Chondrocyte (in vitro differentiated cells): ENCODE data around the gene MRC2. TPM values are rescaled to one million over a fixed set of nuclear protein-coding genes. Genes with fewer than 3 reads are reported as not detected.

ENCODE experiments used
- DNase-seq: peaks from one replicate; pipeline ENCODE4 v3.0.0; 2021; ENCODE audit warnings: mixed read lengths, low spot score
- H3K27ac Mint-ChIP-seq: one replicate; pipeline ENCODE4 v1.8.0; 2021; ENCODE audit warnings: mild to moderate bottlenecking, moderate library complexity, mixed read lengths; ENCODE audit not compliant: unreplicated experiment
- H3K27me3 Mint-ChIP-seq: 2 replicates; pipeline ENCODE4 v1.8.0; 2021; ENCODE audit warnings: low read depth, mixed read lengths
- H3K36me3 Mint-ChIP-seq: 2 replicates; pipeline ENCODE4 v1.8.0; 2021; ENCODE audit warnings: low read depth, mixed read lengths
- H3K4me1 Mint-ChIP-seq: 2 replicates; pipeline ENCODE4 v1.8.0; 2021; ENCODE audit warnings: low read depth, mild to moderate bottlenecking, mixed read lengths
- H3K4me3 Mint-ChIP-seq: one replicate; pipeline ENCODE4 v1.8.0; 2021; ENCODE audit warnings: mild to moderate bottlenecking, moderate library complexity, mixed read lengths; ENCODE audit not compliant: unreplicated experiment
- H3K9me3 Mint-ChIP-seq: 2 replicates; pipeline ENCODE4 v1.8.0; 2021; ENCODE audit warnings: low read depth, mixed read lengths
- total RNA-seq: library from RNA; stranded (reverse); gene quantifications from 3 replicates; pipeline ENCODE4 v1.2.1, GENCODE V29; 2021
- TF ChIP-seq, protein P1 (sequence below): fragments of 200-600 bp; sonication (generic); IDR thresholded peaks from 2 replicates; pipeline ENCODE4 v1.5.0; 2021; ENCODE audit warnings: antibody characterized with exemption, mild to moderate bottlenecking, moderate library complexity

Gene MRC2
- total RNA-seq, 1 donor from 2014 or later, result 353 TPM

DNA sequence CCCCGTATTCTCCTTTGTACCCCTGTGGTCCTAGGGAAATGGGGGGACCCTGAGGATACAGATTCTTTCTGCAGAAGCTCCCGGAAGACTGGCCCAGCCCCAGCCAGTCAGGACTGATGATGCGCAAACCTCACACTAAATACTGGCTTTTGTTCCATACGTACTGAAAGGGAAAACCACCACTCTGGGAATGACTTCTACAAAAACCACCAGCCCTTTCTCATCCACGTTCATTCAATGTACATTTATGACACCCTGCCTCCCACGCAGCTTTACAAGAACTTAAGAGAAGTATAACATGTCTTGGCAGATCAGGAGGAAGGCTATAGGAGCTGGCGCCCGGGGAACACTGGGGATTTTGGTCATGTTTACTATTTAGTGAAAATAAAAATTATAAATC is 110.0 kb downstream of the MRC2 start:
- Mint-ChIP-seq H3K4me1 (peaks cover 9% of the 10 kb centered on the region), H3K27me3 (no peaks in the 10 kb centered on the region), H3K36me3 (no peaks in the 10 kb centered on the region), H3K4me3 (no peak overlapping the region), H3K9me3 (no peaks in the 10 kb centered on the region), H3K27ac (no peak overlapping the region)
- DNase-seq, result no peak
- TF ChIP-seq, protein P1, sequence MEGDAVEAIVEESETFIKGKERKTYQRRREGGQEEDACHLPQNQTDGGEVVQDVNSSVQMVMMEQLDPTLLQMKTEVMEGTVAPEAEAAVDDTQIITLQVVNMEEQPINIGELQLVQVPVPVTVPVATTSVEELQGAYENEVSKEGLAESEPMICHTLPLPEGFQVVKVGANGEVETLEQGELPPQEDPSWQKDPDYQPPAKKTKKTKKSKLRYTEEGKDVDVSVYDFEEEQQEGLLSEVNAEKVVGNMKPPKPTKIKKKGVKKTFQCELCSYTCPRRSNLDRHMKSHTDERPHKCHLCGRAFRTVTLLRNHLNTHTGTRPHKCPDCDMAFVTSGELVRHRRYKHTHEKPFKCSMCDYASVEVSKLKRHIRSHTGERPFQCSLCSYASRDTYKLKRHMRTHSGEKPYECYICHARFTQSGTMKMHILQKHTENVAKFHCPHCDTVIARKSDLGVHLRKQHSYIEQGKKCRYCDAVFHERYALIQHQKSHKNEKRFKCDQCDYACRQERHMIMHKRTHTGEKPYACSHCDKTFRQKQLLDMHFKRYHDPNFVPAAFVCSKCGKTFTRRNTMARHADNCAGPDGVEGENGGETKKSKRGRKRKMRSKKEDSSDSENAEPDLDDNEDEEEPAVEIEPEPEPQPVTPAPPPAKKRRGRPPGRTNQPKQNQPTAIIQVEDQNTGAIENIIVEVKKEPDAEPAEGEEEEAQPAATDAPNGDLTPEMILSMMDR, result no peak

DNA sequence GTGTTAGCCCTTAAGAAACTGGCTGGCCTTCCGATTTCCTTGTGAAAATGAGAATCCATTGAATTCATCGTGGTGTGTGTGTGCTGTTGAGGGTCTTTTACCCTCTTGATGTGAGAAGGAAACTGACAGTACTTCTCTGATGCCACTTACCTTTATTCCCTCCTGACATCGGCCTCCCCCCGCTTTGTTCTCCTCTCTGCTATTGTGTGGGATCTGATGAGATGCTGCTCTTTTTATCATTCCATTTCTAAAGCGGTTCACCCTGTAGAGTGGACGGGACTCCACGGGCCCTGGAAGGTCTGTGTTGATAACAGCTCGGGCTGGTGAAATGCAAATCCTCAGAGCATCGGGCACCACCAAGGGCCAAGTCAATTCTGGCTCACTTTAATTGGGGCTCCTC is 110.8 kb downstream of the MRC2 start:
- Mint-ChIP-seq H3K36me3 (no peaks in the 10 kb centered on the region), H3K9me3 (no peaks in the 10 kb centered on the region), H3K4me1 (peaks cover 9% of the 10 kb centered on the region), H3K27me3 (no peaks in the 10 kb centered on the region), H3K4me3 (no peak overlapping the region), H3K27ac (no peak overlapping the region)
- DNase-seq, result no peak
- TF ChIP-seq, protein P1, result no peak

DNA sequence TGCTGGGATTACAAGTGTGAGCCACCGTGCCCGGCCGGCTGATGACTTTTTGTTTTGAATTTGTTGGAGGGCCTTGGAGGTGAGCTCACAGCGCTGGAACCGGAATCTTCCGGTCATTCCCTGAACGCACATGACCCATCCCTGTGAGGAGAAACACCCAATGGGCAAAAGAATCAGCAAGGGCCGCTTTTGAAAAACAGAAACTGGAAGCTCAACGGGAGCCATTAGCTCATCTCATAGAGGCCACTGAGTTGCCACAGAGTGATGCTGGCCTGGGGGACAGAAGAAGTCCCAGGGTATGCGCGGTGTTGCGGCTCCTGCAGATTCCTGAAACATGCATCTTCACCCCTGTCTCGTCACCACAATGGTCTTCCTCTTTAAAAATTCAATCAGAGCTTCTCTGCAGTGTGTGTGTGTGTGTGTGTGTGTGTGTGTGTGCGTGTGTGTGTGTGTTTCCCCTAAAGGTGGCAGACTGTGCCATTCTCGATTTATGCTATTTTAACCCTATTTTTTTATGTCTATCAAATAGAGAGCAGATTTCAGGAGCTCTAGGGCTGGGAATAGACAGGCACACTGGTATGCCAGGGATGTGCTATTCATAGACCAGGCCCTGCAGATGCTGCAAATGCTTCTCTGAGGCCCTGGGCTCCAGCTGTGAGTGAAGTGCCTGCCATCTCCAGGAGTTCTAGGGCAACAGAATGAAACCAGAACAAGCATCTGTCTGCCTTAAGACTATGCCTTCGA is 112.3 kb downstream of the MRC2 start:
- Mint-ChIP-seq H3K27ac (peak overlapping the region; percentile 45), H3K4me3 (no peak overlapping the region), H3K9me3 (no peaks in the 10 kb centered on the region), H3K4me1 (peaks cover 9% of the 10 kb centered on the region), H3K36me3 (no peaks in the 10 kb centered on the region), H3K27me3 (no peaks in the 10 kb centered on the region)
- TF ChIP-seq, protein P1, result no peak
- no peak for DNase-seq

DNA sequence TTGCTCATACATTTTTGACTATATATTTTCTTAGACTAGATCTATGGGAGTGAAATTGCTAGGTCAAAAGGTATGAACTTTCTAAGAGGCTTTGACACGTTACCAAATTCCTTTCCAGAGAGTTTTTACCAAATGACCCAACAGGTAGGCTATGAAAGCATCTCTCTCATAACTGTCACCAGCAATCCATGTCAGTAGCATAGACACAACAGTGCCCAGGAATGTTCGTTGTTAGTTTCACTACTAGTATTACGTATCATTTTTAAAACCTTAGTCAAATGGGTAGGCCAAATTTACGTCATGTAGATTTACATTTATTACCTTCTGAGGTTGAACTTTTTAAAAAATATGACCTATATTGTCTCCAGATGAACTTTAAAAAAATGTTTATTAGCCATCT is 113.8 kb downstream of the MRC2 start:
- H3K27ac Mint-ChIP-seq, result no peak overlapping the region
- no peak overlapping the region for H3K4me3 Mint-ChIP-seq
- TF ChIP-seq, protein P1, result no peak
- no peaks in the 10 kb centered on the region for H3K9me3 Mint-ChIP-seq
- DNase-seq, result no peak
- H3K4me1 Mint-ChIP-seq, result peaks cover 9% of the 10 kb centered on the region
- no peaks in the 10 kb centered on the region for H3K36me3 Mint-ChIP-seq
- H3K27me3 Mint-ChIP-seq, result no peaks in the 10 kb centered on the region

Other genes with a start within 250 kb of the MRC2 start
- gene EFCAB3, start 247.1 kb upstream of the MRC2 start, total RNA-seq, result not detected in 3 replicates
- 17.9 to 21.4 TPM (median 19.1 TPM) in 3 replicates for gene METTL2A, start 203.8 kb upstream of the MRC2 start, total RNA-seq
- gene TLK2, start 148.8 kb upstream of the MRC2 start, total RNA-seq, result 35.5 to 39.5 TPM (median 38.8 TPM) in 3 replicates
- 0.17 TPM in 1 of 3 replicates, not detected in the others for gene MARCHF10, start 180.6 kb downstream of the MRC2 start, total RNA-seq